Measurements from ENCODE around the gene KLHL14.

DNA sequence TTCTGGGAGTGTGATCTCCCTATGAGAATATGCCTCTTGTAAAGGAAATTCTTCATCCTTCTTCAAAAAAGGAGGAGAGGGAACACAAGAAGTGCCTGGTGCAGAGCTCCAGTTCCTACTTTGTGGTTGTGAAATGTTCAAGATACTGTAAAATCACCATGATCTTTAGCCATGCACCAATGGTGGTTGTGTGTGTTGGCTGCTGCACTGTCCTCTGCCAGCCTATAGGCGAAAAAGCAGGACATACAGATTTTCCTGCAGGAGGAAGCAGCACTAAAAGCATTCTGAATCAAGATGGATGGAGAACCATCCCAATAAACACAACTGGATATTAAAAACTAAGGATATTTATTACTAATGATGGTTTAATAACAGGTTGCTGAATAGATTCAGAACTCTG lies 6.2 kb upstream of the KLHL14 start:
- TF ChIP-seq, protein P1, sequence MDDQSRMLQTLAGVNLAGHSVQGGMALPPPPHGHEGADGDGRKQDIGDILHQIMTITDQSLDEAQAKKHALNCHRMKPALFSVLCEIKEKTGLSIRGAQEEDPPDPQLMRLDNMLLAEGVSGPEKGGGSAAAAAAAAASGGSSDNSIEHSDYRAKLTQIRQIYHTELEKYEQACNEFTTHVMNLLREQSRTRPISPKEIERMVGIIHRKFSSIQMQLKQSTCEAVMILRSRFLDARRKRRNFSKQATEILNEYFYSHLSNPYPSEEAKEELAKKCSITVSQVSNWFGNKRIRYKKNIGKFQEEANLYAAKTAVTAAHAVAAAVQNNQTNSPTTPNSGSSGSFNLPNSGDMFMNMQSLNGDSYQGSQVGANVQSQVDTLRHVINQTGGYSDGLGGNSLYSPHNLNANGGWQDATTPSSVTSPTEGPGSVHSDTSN (CRISPR knock-in tag; IDR thresholded peaks at IDR 0.05; ENCODE audit: borderline replicate concordance) = no peak
- TF ChIP-seq, protein P2, sequence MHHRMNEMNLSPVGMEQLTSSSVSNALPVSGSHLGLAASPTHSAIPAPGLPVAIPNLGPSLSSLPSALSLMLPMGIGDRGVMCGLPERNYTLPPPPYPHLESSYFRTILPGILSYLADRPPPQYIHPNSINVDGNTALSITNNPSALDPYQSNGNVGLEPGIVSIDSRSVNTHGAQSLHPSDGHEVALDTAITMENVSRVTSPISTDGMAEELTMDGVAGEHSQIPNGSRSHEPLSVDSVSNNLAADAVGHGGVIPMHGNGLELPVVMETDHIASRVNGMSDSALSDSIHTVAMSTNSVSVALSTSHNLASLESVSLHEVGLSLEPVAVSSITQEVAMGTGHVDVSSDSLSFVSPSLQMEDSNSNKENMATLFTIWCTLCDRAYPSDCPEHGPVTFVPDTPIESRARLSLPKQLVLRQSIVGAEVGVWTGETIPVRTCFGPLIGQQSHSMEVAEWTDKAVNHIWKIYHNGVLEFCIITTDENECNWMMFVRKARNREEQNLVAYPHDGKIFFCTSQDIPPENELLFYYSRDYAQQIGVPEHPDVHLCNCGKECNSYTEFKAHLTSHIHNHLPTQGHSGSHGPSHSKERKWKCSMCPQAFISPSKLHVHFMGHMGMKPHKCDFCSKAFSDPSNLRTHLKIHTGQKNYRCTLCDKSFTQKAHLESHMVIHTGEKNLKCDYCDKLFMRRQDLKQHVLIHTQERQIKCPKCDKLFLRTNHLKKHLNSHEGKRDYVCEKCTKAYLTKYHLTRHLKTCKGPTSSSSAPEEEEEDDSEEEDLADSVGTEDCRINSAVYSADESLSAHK (CRISPR knock-in tag; IDR thresholded peaks at IDR 0.05; ENCODE audit: borderline replicate concordance) = no peak
- no peak for TF ChIP-seq RFX5 (IDR thresholded peaks at IDR 0.05; ENCODE audit: low read depth, low read length)
- TF ChIP-seq, protein P3, sequence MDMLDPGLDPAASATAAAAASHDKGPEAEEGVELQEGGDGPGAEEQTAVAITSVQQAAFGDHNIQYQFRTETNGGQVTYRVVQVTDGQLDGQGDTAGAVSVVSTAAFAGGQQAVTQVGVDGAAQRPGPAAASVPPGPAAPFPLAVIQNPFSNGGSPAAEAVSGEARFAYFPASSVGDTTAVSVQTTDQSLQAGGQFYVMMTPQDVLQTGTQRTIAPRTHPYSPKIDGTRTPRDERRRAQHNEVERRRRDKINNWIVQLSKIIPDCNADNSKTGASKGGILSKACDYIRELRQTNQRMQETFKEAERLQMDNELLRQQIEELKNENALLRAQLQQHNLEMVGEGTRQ (IDR thresholded peaks at IDR 0.05; ENCODE audit: low read depth, low read length) = no peak
- TF ChIP-seq, protein P3 (CRISPR knock-in tag; IDR thresholded peaks at IDR 0.05; ENCODE audit: borderline replicate concordance) = no peak
- TF ChIP-seq GFI1 (CRISPR knock-in tag; IDR thresholded peaks at IDR 0.05; ENCODE audit: borderline replicate concordance) = no peak
- TF ChIP-seq PCBP2 (optimal IDR thresholded peaks at IDR 0.05; ENCODE audit: low read depth, low read length, poor library complexity, severe bottlenecking) = no peak
- TF ChIP-seq EP300 (IDR thresholded peaks at IDR 0.05; ENCODE audit: low read depth in 2 of 2, low read length in 2 of 2) = no peak
- TF ChIP-seq EP300 (CRISPR knock-in tag; IDR thresholded peaks at IDR 0.05; ENCODE audit: borderline replicate concordance) = no peak
- no peak for TF ChIP-seq SNRNP70 (IDR thresholded peaks at IDR 0.05; ENCODE audit: low read depth, low read length)
- TF ChIP-seq EZH2 (conservative IDR thresholded peaks at IDR 0.05; ENCODE audit: low read depth, low read length) = no peak

Data from HepG2 (cell line).